ENCODE measurements around the gene GSDME.

Gene GSDME

GRCh38 chr7:24707988-24708615 is 49.2 kb downstream of the GSDME start:
- Histone ChIP-seq H2AFZ (ENCODE audit: low read length) (no peak overlapping the region), H4K20me1 (ENCODE audit: insufficient read depth, low read length) (no peaks in the 10 kb centered on the region), H3K4me1 (ENCODE audit: low read length) (no peaks in the 10 kb centered on the region), H3K79me2 (ENCODE audit: low read length) (no peaks in the 10 kb centered on the region), H3F3A (ENCODE audit: insufficient read depth, low read length) (no peaks in the 10 kb centered on the region), H3K27me3 (replicated peaks; ENCODE audit: insufficient read depth, low read length) (no peaks in the 10 kb centered on the region), H3K27ac (ENCODE audit: low read length) (no peak overlapping the region), H3K36me3 (replicated peaks; ENCODE audit: insufficient read depth, low read length) (no peaks in the 10 kb centered on the region), H3K9me2 (replicated peaks; ENCODE audit: insufficient read depth, low read length) (no peaks in the 10 kb centered on the region), H3K9me3 (replicated peaks; ENCODE audit: insufficient read depth, low read length) (no peaks in the 10 kb centered on the region), H3K4me3 (ENCODE audit: low read length) (no peak overlapping the region), H3K9ac (ENCODE audit: low read length) (no peak overlapping the region), H3K4me2 (ENCODE audit: low read depth, low read length) (no peak overlapping the region)
- TF ChIP-seq EZH2 (optimal IDR thresholded peaks at IDR 0.05; ENCODE audit: low read depth, low read length) (no peak), CTCF (IDR thresholded peaks at IDR 0.05; ENCODE audit: low read length) (no peak), EZH2phosphoT487 (IDR thresholded peaks at IDR 0.05; ENCODE audit: low read length) (no peak)
- no peak for DNase-seq

- DNase-seq, result no peak
- TF ChIP-seq EZH2phosphoT487 (IDR thresholded peaks at IDR 0.05; ENCODE audit: low read length) (no peak), CTCF (IDR thresholded peaks at IDR 0.05; ENCODE audit: low read length) (no peak), EZH2 (optimal IDR thresholded peaks at IDR 0.05; ENCODE audit: low read depth, low read length) (no peak)
- Histone ChIP-seq H3K79me2 (ENCODE audit: low read length) (no peaks in the 10 kb centered on the region), H3K4me2 (ENCODE audit: low read depth, low read length) (no peak overlapping the region), H2AFZ (ENCODE audit: low read length) (no peak overlapping the region), H3K9me3 (replicated peaks; ENCODE audit: insufficient read depth, low read length) (no peaks in the 10 kb centered on the region), H3F3A (ENCODE audit: insufficient read depth, low read length) (no peaks in the 10 kb centered on the region), H3K36me3 (replicated peaks; ENCODE audit: insufficient read depth, low read length) (no peaks in the 10 kb centered on the region), H3K4me1 (ENCODE audit: low read length) (no peaks in the 10 kb centered on the region), H3K27me3 (replicated peaks; ENCODE audit: insufficient read depth, low read length) (no peaks in the 10 kb centered on the region), H4K20me1 (ENCODE audit: insufficient read depth, low read length) (no peaks in the 10 kb centered on the region), H3K9ac (ENCODE audit: low read length) (no peak overlapping the region), H3K9me2 (replicated peaks; ENCODE audit: insufficient read depth, low read length) (no peaks in the 10 kb centered on the region), H3K27ac (ENCODE audit: low read length) (no peak overlapping the region), H3K4me3 (ENCODE audit: low read length) (no peak overlapping the region)
Measured at GRCh38 chr7:24706211-24707170, 50.8 kb downstream of the GSDME start.

- H3K27ac ChIP-seq (ENCODE audit: low read length), result no peak overlapping the region
- no peak for DNase-seq
Measured at GRCh38 chr7:24705461-24705954, 51.8 kb downstream of the GSDME start.

More at GRCh38 chr7:24705461-24705954, 51.8 kb downstream of the GSDME start:
- Histone ChIP-seq H4K20me1 (ENCODE audit: insufficient read depth, low read length) (no peaks in the 10 kb centered on the region), H3K9ac (ENCODE audit: low read length) (no peak overlapping the region), H3K79me2 (ENCODE audit: low read length) (no peaks in the 10 kb centered on the region), H3F3A (ENCODE audit: insufficient read depth, low read length) (no peaks in the 10 kb centered on the region), H3K9me2 (replicated peaks; ENCODE audit: insufficient read depth, low read length) (no peaks in the 10 kb centered on the region), H3K4me2 (ENCODE audit: low read depth, low read length) (no peak overlapping the region), H3K4me1 (ENCODE audit: low read length) (no peaks in the 10 kb centered on the region), H3K27me3 (replicated peaks; ENCODE audit: insufficient read depth, low read length) (no peaks in the 10 kb centered on the region), H2AFZ (ENCODE audit: low read length) (no peak overlapping the region), H3K4me3 (ENCODE audit: low read length) (no peak overlapping the region), H3K9me3 (replicated peaks; ENCODE audit: insufficient read depth, low read length) (no peaks in the 10 kb centered on the region), H3K36me3 (replicated peaks; ENCODE audit: insufficient read depth, low read length) (no peaks in the 10 kb centered on the region)
- no peak for TF ChIP-seq EZH2 (optimal IDR thresholded peaks at IDR 0.05; ENCODE audit: low read depth, low read length)
- no peak for TF ChIP-seq EZH2phosphoT487 (IDR thresholded peaks at IDR 0.05; ENCODE audit: low read length)
- TF ChIP-seq CTCF (IDR thresholded peaks at IDR 0.05; ENCODE audit: low read length), result no peak

Data from MM.1S (cell line).